ENCODE measurements around the gene RASGRP1. TPM values are rescaled to one million over a fixed set of nuclear protein-coding genes. Genes with fewer than 3 reads are reported as not detected.
A peak's percentile ranks its signal among the peaks of the same experiment; 100 is the strongest.

Gene RASGRP1
- total and polyA plus RNA-seq, 10 of the 15 experiments (the other 5 are each of a cell fraction or from before 2014, with no cell fraction given) = 5.6 to 234 (median 20.9) TPM

DNA sequence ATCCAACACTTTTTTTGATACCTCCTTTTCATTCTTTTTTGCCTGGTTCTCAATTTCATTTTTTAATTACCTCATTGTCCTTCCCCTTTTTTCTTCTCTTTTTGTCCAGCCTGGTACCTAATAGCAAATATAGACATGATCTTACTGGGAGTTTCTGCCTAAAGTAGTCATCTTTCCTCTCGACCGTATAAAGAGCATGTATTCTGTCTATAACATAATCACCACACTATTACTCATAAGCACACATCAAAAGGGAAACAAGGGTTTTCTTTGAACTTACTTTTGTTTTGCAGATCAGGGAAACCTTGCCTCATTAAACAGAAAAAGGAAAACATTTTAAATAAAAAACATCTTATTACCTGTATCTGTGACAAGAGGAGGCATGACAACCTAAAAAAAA is 77.7 kb downstream of the RASGRP1 start:
- SMC1A ChIA-PET (ENCODE audit: uncharacterized antibody, unreplicated experiment) = interaction anchor here (0.6 to 3.1 kb wide), 7 partner anchors 18 to 213 kb away, joined by 3 to 22 read pairs (median 3); no protein-coding TSS in a partner anchor
- intact Hi-C loops (cut with micrococcal nuclease; ENCODE audit: unreplicated experiment) = no loop called here
- Histone ChIP-seq H3K79me2 (ENCODE audit: control insufficient read depth, insufficient read depth, low read length) (no peaks in the 10 kb centered on the region), H3K4me3 (no peak overlapping the region), H4K20me1 (ENCODE audit: control insufficient read depth, insufficient read depth) (no peaks in the 10 kb centered on the region), H3K36me3 (ENCODE audit: control insufficient read depth in 2 of 2, insufficient read depth in 2 of 2, low read length in 1 of 2) (peaks cover 0 to 10% of the 10 kb centered on the region in 2 experiments; a peak in 3 of 4 replicates), H3K4me1 (ENCODE audit: control insufficient read depth, insufficient read depth, low read length) (no peaks in the 10 kb centered on the region), H2AFZ (ENCODE audit: control insufficient read depth, low read depth, low read length) (no peak overlapping the region), H3K9ac (ENCODE audit: control insufficient read depth, insufficient read depth, low read length) (no peak overlapping the region), H3K27ac (ENCODE audit: control insufficient read depth, insufficient read depth) (no peak overlapping the region), H3K27me3 (replicated peaks in 1 of 2; ENCODE audit: control insufficient read depth in 2 of 2, insufficient read depth in 2 of 2, low read length in 1 of 2) (no peaks in the 10 kb centered on the region), H3K4me2 (ENCODE audit: control insufficient read depth, insufficient read depth) (no peak overlapping the region), H3K9me3 (replicated peaks; ENCODE audit: control insufficient read depth, insufficient read depth, low read length) (no peaks in the 10 kb centered on the region)
- POLR2A ChIA-PET = no interaction called here
- CTCF ChIA-PET = interaction anchor here (1.0 to 2.9 kb wide), 8 partner anchors 9 to 213 kb away, joined by 3 to 13 read pairs (median 6); no protein-coding TSS in a partner anchor
- TF ChIP-seq JUNB (IDR thresholded peaks at IDR 0.05) (0 out of 2 replicates have a peak, but pooled peaks have one; percentile 24), TCF7 (IDR thresholded peaks at IDR 0.05; ENCODE audit: borderline replicate concordance) (peak; percentile 74), GABPA (IDR thresholded peaks at IDR 0.05; ENCODE audit: low read depth) (no peak), ATF7 (IDR thresholded peaks at IDR 0.05; ENCODE audit: low read depth) (0 out of 2 replicates have a peak, but pooled peaks have one; percentile 29)
- FAIRE-seq = peak; percentile 7
- peak; percentile 64 for ATAC-seq
- RAD21 ChIA-PET (ENCODE audit: unreplicated experiment) = interaction anchor here (1.0 to 2.7 kb wide), 5 partner anchors 10 to 204 kb away, joined by 3 to 20 read pairs (median 3); no protein-coding TSS in a partner anchor
- 3% methylated on average over 2 of the region's 2 CpGs for WGBS (ENCODE audit: insufficient coverage, insufficient replicate concordance, low lambda C conversion rate, missing lambda C conversion rate)
- in situ Hi-C loops (cut with MboI) = no loop called here
- DNase-seq (ENCODE audit: low read depth, low spot score) = no peak
- BruUV-seq (replicated peaks) = no TSS peak

DNA sequence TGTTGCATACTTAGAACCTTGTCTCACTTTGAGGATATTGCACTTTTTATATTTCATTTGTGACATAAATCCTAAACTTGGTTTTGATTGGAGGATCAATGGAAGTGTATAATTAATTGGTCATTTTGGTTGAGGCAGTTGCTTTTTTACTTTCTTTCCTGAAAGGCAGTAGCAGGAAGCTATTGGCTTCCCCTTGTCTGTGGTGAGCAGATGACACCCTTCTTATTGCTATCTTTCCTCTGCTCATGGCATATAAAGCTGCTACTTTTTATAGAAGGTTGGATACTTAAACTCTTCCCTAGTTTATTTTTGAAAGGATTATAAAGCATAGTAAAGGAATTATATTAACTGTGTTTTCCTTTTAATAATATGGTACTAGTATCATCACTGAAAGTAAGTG is 82.0 kb downstream of the RASGRP1 start:
- no peak for ATAC-seq
- SMC1A ChIA-PET (ENCODE audit: uncharacterized antibody, unreplicated experiment) = interaction anchor here (0.8 to 2.1 kb wide), 10 partner anchors 10 to 216 kb away, joined by 3 to 10 read pairs (median 4); partner anchors contain the start of gene RASGRP1
- RAD21 ChIA-PET (ENCODE audit: unreplicated experiment) = interaction anchor here (1.3 to 2.1 kb wide), 2 partner anchors 142 to 208 kb away, joined by 3 to 11 read pairs; no protein-coding TSS in a partner anchor
- Histone ChIP-seq H3K4me2 (ENCODE audit: control insufficient read depth, insufficient read depth) (no peak overlapping the region), H3K9ac (ENCODE audit: control insufficient read depth, insufficient read depth, low read length) (no peak overlapping the region), H3K9me3 (replicated peaks; ENCODE audit: control insufficient read depth, insufficient read depth, low read length) (no peaks in the 10 kb centered on the region), H3K27me3 (replicated peaks in 1 of 2; ENCODE audit: control insufficient read depth in 2 of 2, insufficient read depth in 2 of 2, low read length in 1 of 2) (no peaks in the 10 kb centered on the region), H3K27ac (ENCODE audit: control insufficient read depth, insufficient read depth) (no peak overlapping the region), H3K4me3 (no peak overlapping the region), H4K20me1 (ENCODE audit: control insufficient read depth, insufficient read depth) (no peaks in the 10 kb centered on the region), H3K36me3 (ENCODE audit: control insufficient read depth in 2 of 2, insufficient read depth in 2 of 2, low read length in 1 of 2) (peaks cover 0 to 24% of the 10 kb centered on the region in 2 experiments; a peak in 2 of 4 replicates), H3K4me1 (ENCODE audit: control insufficient read depth, insufficient read depth, low read length) (no peaks in the 10 kb centered on the region), H2AFZ (ENCODE audit: control insufficient read depth, low read depth, low read length) (no peak overlapping the region), H3K79me2 (ENCODE audit: control insufficient read depth, insufficient read depth, low read length) (no peaks in the 10 kb centered on the region)
- intact Hi-C loops (cut with micrococcal nuclease; ENCODE audit: unreplicated experiment) (no loop called here), in situ Hi-C loops (cut with MboI) (no loop called here)
- no peak for DNase-seq (ENCODE audit: low read depth, low spot score)
- BruUV-seq (replicated peaks) = no TSS peak
- POLR2A ChIA-PET = no interaction called here
- CTCF ChIA-PET = interaction anchor here (1.4 to 2.3 kb wide), 5 partner anchors 14 to 216 kb away, joined by 3 to 16 read pairs (median 7); no protein-coding TSS in a partner anchor
- FAIRE-seq = no peak
- TF ChIP-seq WRNIP1 (IDR thresholded peaks at IDR 0.05; ENCODE audit: borderline replicate concordance, low read depth, low read length) (no peak), CHD1 (IDR thresholded peaks at IDR 0.05; ENCODE audit: low read depth, low read length) (no peak), BCL11A (IDR thresholded peaks at IDR 0.05; ENCODE audit: low read depth, low read length) (no peak), POLR2A (IDR thresholded peaks at IDR 0.05; ENCODE audit: low read depth, low read length) (no peak), CBX3 (IDR thresholded peaks at IDR 0.05; ENCODE audit: borderline replicate concordance, low read depth) (no peak), NFXL1 (IDR thresholded peaks at IDR 0.05; ENCODE audit: borderline replicate concordance) (no peak)
- TF ChIP-seq, protein P1, sequence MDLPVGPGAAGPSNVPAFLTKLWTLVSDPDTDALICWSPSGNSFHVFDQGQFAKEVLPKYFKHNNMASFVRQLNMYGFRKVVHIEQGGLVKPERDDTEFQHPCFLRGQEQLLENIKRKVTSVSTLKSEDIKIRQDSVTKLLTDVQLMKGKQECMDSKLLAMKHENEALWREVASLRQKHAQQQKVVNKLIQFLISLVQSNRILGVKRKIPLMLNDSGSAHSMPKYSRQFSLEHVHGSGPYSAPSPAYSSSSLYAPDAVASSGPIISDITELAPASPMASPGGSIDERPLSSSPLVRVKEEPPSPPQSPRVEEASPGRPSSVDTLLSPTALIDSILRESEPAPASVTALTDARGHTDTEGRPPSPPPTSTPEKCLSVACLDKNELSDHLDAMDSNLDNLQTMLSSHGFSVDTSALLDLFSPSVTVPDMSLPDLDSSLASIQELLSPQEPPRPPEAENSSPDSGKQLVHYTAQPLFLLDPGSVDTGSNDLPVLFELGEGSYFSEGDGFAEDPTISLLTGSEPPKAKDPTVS (IDR thresholded peaks at IDR 0.05; ENCODE audit: low read depth, low read length) = no peak
- TF ChIP-seq, protein P2, sequence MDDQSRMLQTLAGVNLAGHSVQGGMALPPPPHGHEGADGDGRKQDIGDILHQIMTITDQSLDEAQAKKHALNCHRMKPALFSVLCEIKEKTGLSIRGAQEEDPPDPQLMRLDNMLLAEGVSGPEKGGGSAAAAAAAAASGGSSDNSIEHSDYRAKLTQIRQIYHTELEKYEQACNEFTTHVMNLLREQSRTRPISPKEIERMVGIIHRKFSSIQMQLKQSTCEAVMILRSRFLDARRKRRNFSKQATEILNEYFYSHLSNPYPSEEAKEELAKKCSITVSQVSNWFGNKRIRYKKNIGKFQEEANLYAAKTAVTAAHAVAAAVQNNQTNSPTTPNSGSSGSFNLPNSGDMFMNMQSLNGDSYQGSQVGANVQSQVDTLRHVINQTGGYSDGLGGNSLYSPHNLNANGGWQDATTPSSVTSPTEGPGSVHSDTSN (IDR thresholded peaks at IDR 0.05; ENCODE audit: insufficient replicate concordance, low read depth, low read length) = no peak

Data from GM12878 (cell line).